K562 (cell line): Measurements from ENCODE around the gene DARS1. TPM values are rescaled to one million over a fixed set of nuclear protein-coding genes. Genes with fewer than 3 reads are reported as not detected.

Experiments
- ATAC-seq: fragments of 200-7000 bp; cut with Tn5 transposase; 3 replicates; pipeline ENCODE4 v1.9.1; 2020; ENCODE audit warnings: moderate library complexity
- BruUV-seq: library from RNA; stranded (reverse); fragments of 400-500 nt; replicated peaks from 2 replicates; lab custom pipeline; 2021; lab: Mats Ljungman, UMichigan
- CTCF ChIA-PET: fragments of 300-600 bp; formaldehyde crosslinking; extraction: SDS; loops from one replicate; lab custom pipeline; 2021; ENCODE audit warnings: low intra/inter-chr PET ratio; lab: Yijun Ruan, JAX
- POLR2A ChIA-PET: fragments of 300-600, 350-650 bp; sonication (Branson Sonifier 250); formaldehyde crosslinking; extraction: SDS; loops from one replicate; lab custom pipeline; 2021; ENCODE audit warnings: antibody characterized with exemption, inconsistent platforms; lab: Yijun Ruan, JAX
- DNase-seq, 4 experiments: peaks; one replicate each; pipeline versions ENCODE4 v3.0.0 to v3.0.0-alpha.2; 2011 to 2018; ENCODE audit warnings: low spot score in 3 of 4, mixed read lengths in 3 of 4; ENCODE audit errors: extremely low read depth in 1 of 4
- FAIRE-seq: peaks from 2 replicates; lab custom pipeline; 2011; peaks lifted over from hg19 to GRCh38; lab: Jason Lieb, UNC
- H2AFZ ChIP-seq: 2 replicates; pipeline ENCODE4 v1.6.0; 2011; ENCODE audit warnings: low read depth, low read length, control low read depth, inconsistent platforms
- H3K27ac ChIP-seq: fragments of 200-600 bp; 3 replicates; pipeline ENCODE4 v1.8.0; 2011; ENCODE audit warnings: low read depth, mild to moderate bottlenecking, control low read depth, inconsistent platforms, low read length, moderate library complexity, mixed read lengths; ENCODE audit errors: extremely low read depth
- H3K27me3 ChIP-seq, 2 experiments: fragments of 300-600 bp in 1 of 2; 2 replicates in 1 of 2; 3 replicates in 1 of 2; pipeline versions ENCODE4 v1.6.0 to v1.8.0; 2011; ENCODE audit warnings: inconsistent platforms in 2 of 2, low read length in 2 of 2, mild to moderate bottlenecking in 1 of 2, mixed read lengths in 1 of 2, moderate library complexity in 1 of 2; ENCODE audit not compliant: control insufficient read depth in 2 of 2, insufficient read depth in 2 of 2
- H3K36me3 ChIP-seq: fragments of 300-600 bp; 3 replicates; pipeline ENCODE4 v1.8.0; 2011; ENCODE audit warnings: mild to moderate bottlenecking, low read length, inconsistent platforms; ENCODE audit not compliant: control insufficient read depth, insufficient read depth
- H3K4me1 ChIP-seq, 2 experiments: fragments of 200-600 bp in 1 of 2; replicated peaks in 1 of 2; 2 replicates in 1 of 2; 3 replicates in 1 of 2; pipeline versions ENCODE4 v1.5.1 to v1.8.0; 2011; ENCODE audit warnings: inconsistent platforms in 2 of 2, low read length in 2 of 2, mild to moderate bottlenecking in 1 of 2, mixed read lengths in 1 of 2, moderate library complexity in 1 of 2; ENCODE audit not compliant: control insufficient read depth in 2 of 2, insufficient read depth in 2 of 2
- H3K4me2 ChIP-seq: 2 replicates; pipeline ENCODE4 v1.6.1; 2011; ENCODE audit warnings: low read length, control low read depth, inconsistent platforms, mixed read lengths; ENCODE audit not compliant: insufficient read depth
- H3K4me3 ChIP-seq: fragments of 200-600 bp; sonication (generic), shearing (Covaris generic); 2 replicates; pipeline ENCODE4 v1.5.1; 2016; ENCODE audit warnings: control low read depth, inconsistent platforms
- H3K79me2 ChIP-seq: fragments of 200-600 bp; 3 replicates; pipeline ENCODE4 v1.8.0; 2011; ENCODE audit warnings: low read length, inconsistent platforms; ENCODE audit not compliant: control insufficient read depth, insufficient read depth
- H3K9ac ChIP-seq, 2 experiments: 2 replicates each; pipeline versions ENCODE4 v1.6.0 to v1.6.1; 2011; ENCODE audit warnings: low read depth in 2 of 2, low read length in 2 of 2, control low read depth in 1 of 2, inconsistent platforms in 1 of 2, mild to moderate bottlenecking in 1 of 2, mixed read lengths in 1 of 2; ENCODE audit not compliant: insufficient read depth in 1 of 2
- H3K9me1 ChIP-seq: one replicate; pipeline ENCODE4 v1.6.0; 2011; ENCODE audit warnings: inconsistent platforms, mild to moderate bottlenecking, low read length, moderate library complexity; ENCODE audit not compliant: control insufficient read depth, insufficient read depth
- H3K9me3 ChIP-seq: replicated peaks from 2 replicates; pipeline ENCODE4 v1.5.1; 2011; ENCODE audit warnings: low read depth, low read length, inconsistent platforms; ENCODE audit not compliant: control insufficient read depth, insufficient read depth
- H4K20me1 ChIP-seq: replicated peaks from 2 replicates; pipeline ENCODE4 v1.6.1; 2011; ENCODE audit warnings: low read length, inconsistent platforms, mixed read lengths; ENCODE audit not compliant: control insufficient read depth, insufficient read depth
- MEIS2 ChIP-seq: fragments of 450-650 bp; IDR thresholded peaks from 2 replicates; pipeline ENCODE4 v1.6.1; 2014; ENCODE audit warnings: mild to moderate bottlenecking; ENCODE audit not compliant: partially characterized antibody
- POLR3G ChIP-seq: IDR thresholded peaks from 2 replicates; pipeline ENCODE4 v1.6.1; 2011; ENCODE audit not compliant: insufficient read length, insufficient replicate concordance; ENCODE audit errors: extremely low read depth
- RBM14 ChIP-seq: fragments of 200-400 bp; formaldehyde crosslinking; IDR thresholded peaks from 2 replicates; pipeline ENCODE4 v1.6.1; 2018; ENCODE audit warnings: low read depth, mild to moderate bottlenecking, low read length, moderate library complexity, borderline replicate concordance; ENCODE audit not compliant: insufficient read depth
- RFX5 ChIP-seq: IDR thresholded peaks from 2 replicates; pipeline ENCODE4 v1.6.1; 2011; ENCODE audit warnings: low read depth, mild to moderate bottlenecking, improper control_type of control experiment, low read length
- SIX5 ChIP-seq, 2 experiments: IDR thresholded peaks; 2 replicates each; pipeline ENCODE4 v1.6.1; 2011; ENCODE audit warnings: low read length in 2 of 2, borderline replicate concordance in 1 of 2, low read depth in 1 of 2, mild to moderate bottlenecking in 1 of 2, moderate library complexity in 1 of 2; ENCODE audit not compliant: insufficient read depth in 1 of 2
- WGBS: fragments of 100-300 bp; shearing (Covaris generic); methylation state at CpG from one replicate; pipeline ENCODE4 v1.1.6; 2016; ENCODE audit warnings: low coverage, mixed read lengths; ENCODE audit not compliant: insufficient coverage; ENCODE audit errors: missing lambda C conversion rate; 5-methylcytosine and 5-hydroxymethylcytosine counted together
- in situ Hi-C: fragments of 300-500 bp; cut with MboI; formaldehyde crosslinking; loops from 4 replicates; pipeline ENCODE4 v1.15.0; 2018; ENCODE audit warnings: inconsistent platforms, mixed read lengths
- intact Hi-C: fragments of 100-400 bp; cut with micrococcal nuclease; formaldehyde crosslinking; loops from 2 replicates; pipeline ENCODE4 v1.14.2; 2022
- polyA plus RNA-seq, 8 experiments: library from polyadenylated mRNA; depleted of rRNA in 4 of 8; stranded (reverse) in 5 of 8; unstranded in 3 of 8; fragments of >200 nt; fragmentation: Nextera tagmentation in 2 of 8; fragmentation: Illumina TruSeq in 1 of 8; extraction: Ambion mirVana in 2 of 8; extraction: Trizol in 1 of 8; gene quantifications; 2 replicates each; pipeline versions ENCODE4 v1.2.1 to v1.2.3, GENCODE V29; 2011 to 2014; ENCODE audit warnings: inconsistent platforms in 1 of 8, missing spikeins in 1 of 8
- total RNA-seq, 7 experiments: library from RNA; depleted of rRNA in 6 of 7; stranded (reverse); fragments of >200 nt in 6 of 7; fragmentation: Illumina TruSeq in 2 of 7; extraction: Trizol in 2 of 7; gene quantifications; 2 replicates each; pipeline versions ENCODE4 v1.2.1 to v1.2.3, GENCODE V29; 2011 to 2021; ENCODE audit warnings: low replicate concordance in 1 of 7
- TF ChIP-seq, protein P1 (sequence below): fragments of 450-650 bp; IDR thresholded peaks from 2 replicates; pipeline ENCODE4 v1.6.1; 2016

DARS1 gene
- total and polyA plus RNA-seq, 9 of the 15 experiments (the other 6 are each of a cell fraction or from before 2014, with no cell fraction given): 91.5 to 239 (median 98.0) TPM

DNA sequence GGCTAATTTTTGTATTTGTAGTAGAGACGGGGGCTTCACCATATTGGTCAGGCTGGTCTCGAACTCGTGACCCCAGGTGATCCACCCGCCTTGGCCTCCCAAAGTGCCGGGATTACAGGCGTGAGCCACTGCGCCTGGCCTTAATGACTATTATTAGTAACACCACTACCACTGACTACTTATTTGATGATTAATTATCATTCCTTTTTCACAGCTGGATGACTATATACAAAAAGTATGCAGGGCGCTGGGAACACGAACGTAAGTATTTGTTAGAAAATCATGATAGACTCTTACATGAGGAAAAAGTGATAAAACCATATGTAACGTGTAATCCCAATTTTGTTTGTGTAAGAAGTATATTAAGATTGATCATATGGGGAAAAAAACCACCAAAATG, 21.6 kb downstream of the DARS1 start:
- no peak overlapping the region for H3K27ac ChIP-seq
- CTCF ChIA-PET: no interaction called here
- H4K20me1 ChIP-seq: no peaks in the 10 kb centered on the region
- H3K36me3 ChIP-seq: peaks cover 49% of the 10 kb centered on the region
- H3K9ac ChIP-seq: no peak overlapping the region
- H3K27me3 ChIP-seq: no peaks in the 10 kb centered on the region
- H3K9me1 ChIP-seq: no peaks in the 10 kb centered on the region
- peaks cover 73% of the 10 kb centered on the region for H3K79me2 ChIP-seq
- H3K4me3 ChIP-seq: no peak overlapping the region
- no peak for DNase-seq
- intact Hi-C loops: no loop called here
- BruUV-seq: no TSS peak
- TF ChIP-seq POLR3G (no peak), RFX5 (no peak), SIX5 (IDR thresholded peaks at IDR 0.05; ENCODE audit: borderline replicate concordance in 1 of 2, insufficient read depth in 1 of 2, low read depth in 1 of 2, low read length in 2 of 2) (no peak)
- POLR2A ChIA-PET: no interaction called here
- no peak overlapping the region for H2AFZ ChIP-seq
- in situ Hi-C loops: no loop called here
- no peak overlapping the region for H3K4me2 ChIP-seq
- FAIRE-seq: no peak
- no peaks in the 10 kb centered on the region for H3K4me1 ChIP-seq
- H3K9me3 ChIP-seq: no peaks in the 10 kb centered on the region
- WGBS: 100% methylated on average over 8 of the region's 11 CpGs
- ATAC-seq: no peak

DNA sequence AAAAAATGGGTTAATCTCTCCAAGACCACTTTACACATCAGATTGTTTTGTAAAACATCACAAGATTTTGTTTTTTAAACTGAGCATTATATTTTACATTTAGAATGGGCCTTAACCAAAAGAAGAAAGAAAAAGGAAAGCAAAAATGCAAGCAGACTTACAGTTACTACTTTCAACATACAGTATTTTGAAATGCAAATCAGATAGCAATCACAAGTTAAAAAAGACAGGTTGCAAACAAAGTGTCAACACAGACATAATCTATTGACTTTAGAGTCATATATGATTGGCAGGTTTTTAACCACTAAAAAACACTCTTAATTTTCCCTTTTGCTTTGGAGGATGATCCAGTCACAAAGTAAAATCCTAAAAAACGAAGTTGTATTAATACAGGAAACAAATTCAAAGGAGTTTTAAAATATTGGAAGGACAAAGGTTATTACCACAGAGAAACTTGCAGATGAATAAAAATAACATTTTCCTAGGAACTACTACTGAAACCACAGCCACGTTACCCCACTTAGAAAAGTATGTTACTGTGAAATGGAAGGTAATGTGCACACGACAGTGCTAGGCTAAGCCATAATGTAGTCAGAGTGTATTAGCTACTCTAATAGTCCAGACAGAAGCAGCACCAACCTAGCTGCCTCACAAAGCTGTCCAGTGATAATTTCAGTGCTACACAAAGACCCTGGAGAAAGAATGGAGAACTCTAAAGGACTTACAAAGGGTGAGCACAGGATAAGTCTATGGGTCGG, 22.9 kb downstream of the DARS1 start:
- TF ChIP-seq MEIS2 (peak; percentile 52), RBM14 (no peak)
- TF ChIP-seq, protein P1, sequence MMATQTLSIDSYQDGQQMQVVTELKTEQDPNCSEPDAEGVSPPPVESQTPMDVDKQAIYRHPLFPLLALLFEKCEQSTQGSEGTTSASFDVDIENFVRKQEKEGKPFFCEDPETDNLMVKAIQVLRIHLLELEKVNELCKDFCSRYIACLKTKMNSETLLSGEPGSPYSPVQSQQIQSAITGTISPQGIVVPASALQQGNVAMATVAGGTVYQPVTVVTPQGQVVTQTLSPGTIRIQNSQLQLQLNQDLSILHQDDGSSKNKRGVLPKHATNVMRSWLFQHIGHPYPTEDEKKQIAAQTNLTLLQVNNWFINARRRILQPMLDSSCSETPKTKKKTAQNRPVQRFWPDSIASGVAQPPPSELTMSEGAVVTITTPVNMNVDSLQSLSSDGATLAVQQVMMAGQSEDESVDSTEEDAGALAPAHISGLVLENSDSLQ: peak; percentile 74
- Histone ChIP-seq H3K9ac (no peak overlapping the region), H3K27ac (no peak overlapping the region), H3K36me3 (peaks cover 53% of the 10 kb centered on the region), H3K9me1 (no peaks in the 10 kb centered on the region), H3K79me2 (peaks cover 77% of the 10 kb centered on the region), H3K4me1 (no peaks in the 10 kb centered on the region), H3K4me2 (no peak overlapping the region), H3K4me3 (no peak overlapping the region), H4K20me1 (no peaks in the 10 kb centered on the region), H2AFZ (no peak overlapping the region), H3K9me3 (no peaks in the 10 kb centered on the region), H3K27me3 (no peaks in the 10 kb centered on the region)
- ATAC-seq: no peak; the same call in 1 of the 3 replicates
- in situ Hi-C loops: no loop called here
- BruUV-seq: no TSS peak
- intact Hi-C loops: no loop called here
- no peak for DNase-seq
- FAIRE-seq: no peak
- ChIA-PET CTCF (no interaction called here), POLR2A (no interaction called here)
- WGBS: 77% methylated on average over 4 of the region's 4 CpGs
